Body of pancreas (tissue), 4 donors: ENCODE data around the gene CRLF1. TPM values are rescaled to one million over a fixed set of nuclear protein-coding genes. Genes with fewer than 3 reads are reported as not detected.

Experiments
- ATAC-seq: fragments of 150-250 bp; one replicate; pipeline ENCODE4 v1.9.1; 2016
- DNase-seq, 4 donors: peaks; one replicate each; pipeline ENCODE4 v3.0.0-alpha.2; 2019
- H3K27ac ChIP-seq, 4 donors: fragments of 200-600 bp; sonication (generic); 1 replicate in 3 of 4; 2 replicates in 1 of 4; pipeline versions ENCODE4 v1.5.1 to v1.6.1; 2016 to 2019; ENCODE audit warnings: mild to moderate bottlenecking in 1 of 4, mixed read lengths in 1 of 4, moderate library complexity in 1 of 4
- H3K27me3 ChIP-seq, 2 donors: fragments of 200-600 bp; sonication (generic); one replicate each; pipeline ENCODE4 v1.6.0; 2016; ENCODE audit warnings: mild to moderate bottlenecking in 1 of 2
- H3K36me3 ChIP-seq, 2 donors: fragments of 200-600 bp; sonication (generic); replicated peaks in 1 of 2; 2 replicates each; pipeline ENCODE4 v1.5.1; 2016; ENCODE audit warnings: low read depth in 2 of 2; ENCODE audit not compliant: insufficient read depth in 1 of 2
- H3K4me1 ChIP-seq: fragments of 200-600 bp; sonication (generic); one replicate; pipeline ENCODE4 v1.6.0; 2016
- H3K4me3 ChIP-seq, 2 donors: fragments of 200-600 bp; sonication (generic); 1 replicate in 1 of 2; 2 replicates in 1 of 2; pipeline ENCODE4 v1.5.1; 2016 to 2019
- H3K9me3 ChIP-seq, 3 donors: fragments of 200-600 bp; sonication (generic); 1 replicate in 2 of 3; 2 replicates in 1 of 3; pipeline ENCODE4 v1.5.1; 2016
- CTCF ChIP-seq, 7 experiments: fragments of 450-650 bp in 4 of 7; fragments of 200-600 bp in 3 of 7; sonication (generic) in 3 of 7; IDR thresholded peaks; one replicate each; pipeline ENCODE4 v1.5.1; 2016 to 2019; ENCODE audit warnings: antibody characterized with exemption in 7 of 7
- POLR2A ChIP-seq, 3 donors: fragments of 450-650 bp; IDR thresholded peaks; one replicate each; pipeline ENCODE4 v1.6.1; 2016; ENCODE audit warnings: antibody characterized with exemption in 3 of 3, mild to moderate bottlenecking in 2 of 3
- WGBS, 2 donors: methylation state at CpG; one replicate each; pipeline ENCODE4 v1.1.5; 2017; 5-methylcytosine and 5-hydroxymethylcytosine counted together
- intact Hi-C: fragments of 100-400 bp; cut with DNase I; formaldehyde crosslinking; loops from one replicate; pipeline ENCODE4 v1.15.1; 2023
- total RNA-seq, 2 donors: library from RNA; depleted of rRNA; stranded (reverse); fragments of >200 nt; gene quantifications; one replicate each; pipeline ENCODE4 v1.1.0, GENCODE V29; 2016

CRLF1 gene
- total RNA-seq, 2 donors from 2014 or later: 23.3 to 40.2 TPM

- Histone ChIP-seq H3K27ac (no peak overlapping the region), H3K4me3 (no peak overlapping the region), H3K27me3 (no peaks in the 10 kb centered on the region), H3K4me1 (no peaks in the 10 kb centered on the region), H3K9me3 (no peaks in the 10 kb centered on the region), H3K36me3 (no peaks in the 10 kb centered on the region)
- intact Hi-C loops: no loop called here
- TF ChIP-seq CTCF (IDR thresholded peaks at IDR 0.05) (no peak), POLR2A (IDR thresholded peaks at IDR 0.05) (no peak)
- DNase-seq (no peak), ATAC-seq (no peak)
- 80 to 90% methylated on average over 9 to 10 of the region's 10 CpGs for WGBS, 2 donors
Observed at GRCh38 chr19:18620311-18620710, 13.7 kb upstream of the CRLF1 start.

- no peak overlapping the region for H3K4me3 ChIP-seq
- H3K36me3 ChIP-seq: no peaks in the 10 kb centered on the region
- ATAC-seq (no peak), DNase-seq (no peak)
- no peaks in the 10 kb centered on the region for H3K9me3 ChIP-seq
- 92 to 100% methylated on average over 3 to 12 of the region's 13 CpGs for WGBS, 2 donors
- TF ChIP-seq CTCF (IDR thresholded peaks at IDR 0.05) (no peak), POLR2A (IDR thresholded peaks at IDR 0.05) (no peak)
- peaks cover under 1% of the 10 kb centered on the region for H3K4me1 ChIP-seq
- H3K27ac ChIP-seq: no peak overlapping the region
- peaks cover 0 to 4% of the 10 kb centered on the region in 2 donors for H3K27me3 ChIP-seq
- intact Hi-C loops: no loop called here
Observed at GRCh38 chr19:18618236-18618635, 11.6 kb upstream of the CRLF1 start.

GRCh38 chr19:18617562-18617961, 11.0 kb upstream of the CRLF1 start:
- Histone ChIP-seq H3K36me3 (no peaks in the 10 kb centered on the region), H3K27me3 (peaks cover 0 to 10% of the 10 kb centered on the region in 2 donors), H3K4me3 (no peak overlapping the region), H3K9me3 (no peaks in the 10 kb centered on the region), H3K4me1 (peaks cover 7% of the 10 kb centered on the region), H3K27ac (no peak overlapping the region)
- TF ChIP-seq POLR2A (IDR thresholded peaks at IDR 0.05) (no peak), CTCF (IDR thresholded peaks at IDR 0.05) (no peak)
- DNase-seq (no peak), ATAC-seq (no peak)
- intact Hi-C loops: no loop called here

GRCh38 chr19:18616023-18616422, 9.4 kb upstream of the CRLF1 start:
- TF ChIP-seq POLR2A (IDR thresholded peaks at IDR 0.05) (no peak), CTCF (IDR thresholded peaks at IDR 0.05) (no peak)
- peaks cover 21% of the 10 kb centered on the region for H3K4me1 ChIP-seq
- DNase-seq (no peak), ATAC-seq (no peak)
- no peaks in the 10 kb centered on the region for H3K9me3 ChIP-seq
- H3K36me3 ChIP-seq: no peaks in the 10 kb centered on the region
- H3K27ac ChIP-seq: no peak overlapping the region
- no peak overlapping the region for H3K4me3 ChIP-seq
- 71 to 86% methylated on average over 3 of the region's 3 CpGs for WGBS, 2 donors
- H3K27me3 ChIP-seq: peaks cover 0 to 24% of the 10 kb centered on the region in 2 donors
- intact Hi-C loops: no loop called here

- Histone ChIP-seq H3K27me3 (peaks cover 0 to 39% of the 10 kb centered on the region in 2 donors), H3K4me3 (no peak overlapping the region), H3K27ac (no peak overlapping the region), H3K9me3 (no peaks in the 10 kb centered on the region), H3K36me3 (no peaks in the 10 kb centered on the region), H3K4me1 (peaks cover 28% of the 10 kb centered on the region)
- WGBS, 2 donors: 36 to 39% methylated on average over 16 to 20 of the region's 23 CpGs
- intact Hi-C loops: no loop called here
- TF ChIP-seq CTCF (IDR thresholded peaks at IDR 0.05): no peak
- TF ChIP-seq POLR2A (IDR thresholded peaks at IDR 0.05): no peak
- no peak for ATAC-seq
- no peak for DNase-seq
Observed at GRCh38 chr19:18613589-18614234, 7.1 kb upstream of the CRLF1 start.
